ENCODE data around the gene CFAP161. TPM values are rescaled to one million over a fixed set of nuclear protein-coding genes. Genes with fewer than 3 reads are reported as not detected.
A peak's percentile ranks its signal among the peaks of the same experiment; 100 is the strongest.
"Not testable (repeated sequence)": the region's sequence is repeated elsewhere in the genome, so short reads cannot be mapped to it uniquely, and the experiment has no call there.

CFAP161 gene
- total and polyA plus RNA-seq, 2 donors from 2014 or later: 0.50 TPM; not detected in 1

GRCh38 chr15:81118361-81118760 lies 15.7 kb upstream of the CFAP161 start:
- peak in 1 of 5 donors; percentile 7 for DNase-seq
- no peak for TF ChIP-seq CTCF (IDR thresholded peaks at IDR 0.05; ENCODE audit: borderline replicate concordance, extremely low read depth, insufficient read depth)
- Histone ChIP-seq H3K9ac (ENCODE audit: low read length in 3 of 3) (no peak overlapping the region), H3K36me3 (ENCODE audit: control insufficient read depth in 2 of 3, insufficient read depth in 3 of 3, low read length in 3 of 3) (no peaks in the 10 kb centered on the region), H3K4me1 (ENCODE audit: control insufficient read depth in 2 of 3, insufficient read depth in 2 of 3, low read depth in 1 of 3, low read length in 3 of 3) (no peaks in the 10 kb centered on the region), H3K4me3 (ENCODE audit: low read length in 3 of 3) (no peak overlapping the region), H3K27me3 (ENCODE audit: control insufficient read depth, insufficient read depth, low read length) (peaks cover 7% of the 10 kb centered on the region), H3K27ac (ENCODE audit: low read depth in 2 of 2, low read length in 2 of 2) (no peak overlapping the region), H3K9me3 (ENCODE audit: control insufficient read depth in 2 of 3, insufficient read depth in 1 of 3, low read length in 3 of 3) (no peaks in the 10 kb centered on the region)
- no peak for FAIRE-seq
- intact Hi-C loops (cut with DNase I): no loop called here

GRCh38 chr15:81120069-81120468 lies 14.0 kb upstream of the CFAP161 start:
- no peaks in the 10 kb centered on the region for H3K9me3 ChIP-seq (ENCODE audit: control insufficient read depth in 2 of 3, insufficient read depth in 1 of 3, low read length in 3 of 3)
- H3K9ac ChIP-seq (ENCODE audit: low read length in 3 of 3): no peak overlapping the region
- no peak for TF ChIP-seq CTCF (IDR thresholded peaks at IDR 0.05; ENCODE audit: borderline replicate concordance, extremely low read depth, insufficient read depth)
- no peak overlapping the region for H3K4me3 ChIP-seq (ENCODE audit: low read length in 3 of 3)
- H3K27ac ChIP-seq (ENCODE audit: low read depth in 2 of 2, low read length in 2 of 2): no peak overlapping the region
- H3K27me3 ChIP-seq (ENCODE audit: control insufficient read depth, insufficient read depth, low read length): peaks cover 7% of the 10 kb centered on the region
- DNase-seq (no peak), FAIRE-seq (no peak)
- intact Hi-C loops (cut with DNase I): no loop called here
- no peaks in the 10 kb centered on the region for H3K36me3 ChIP-seq (ENCODE audit: control insufficient read depth in 2 of 3, insufficient read depth in 3 of 3, low read length in 3 of 3)
- H3K4me1 ChIP-seq (ENCODE audit: control insufficient read depth in 2 of 3, insufficient read depth in 2 of 3, low read depth in 1 of 3, low read length in 3 of 3): no peaks in the 10 kb centered on the region

GRCh38 chr15:81126892-81127291 lies 7.2 kb upstream of the CFAP161 start:
- Histone ChIP-seq H3K36me3 (ENCODE audit: control insufficient read depth in 2 of 3, insufficient read depth in 3 of 3, low read length in 3 of 3) (no peaks in the 10 kb centered on the region), H3K4me3 (ENCODE audit: low read length in 3 of 3) (no peak overlapping the region), H3K9ac (ENCODE audit: low read length in 3 of 3) (no peak overlapping the region), H3K27me3 (ENCODE audit: control insufficient read depth, insufficient read depth, low read length) (no peaks in the 10 kb centered on the region), H3K27ac (ENCODE audit: low read depth in 2 of 2, low read length in 2 of 2) (no peak overlapping the region), H3K9me3 (ENCODE audit: control insufficient read depth in 2 of 3, insufficient read depth in 1 of 3, low read length in 3 of 3) (no peaks in the 10 kb centered on the region), H3K4me1 (ENCODE audit: control insufficient read depth in 2 of 3, insufficient read depth in 2 of 3, low read depth in 1 of 3, low read length in 3 of 3) (no peaks in the 10 kb centered on the region)
- no peak for DNase-seq
- intact Hi-C loops (cut with DNase I): no loop called here
- FAIRE-seq: no peak
- no peak for TF ChIP-seq CTCF (IDR thresholded peaks at IDR 0.05; ENCODE audit: borderline replicate concordance, extremely low read depth, insufficient read depth)

GRCh38 chr15:81141478-81141877 lies 7.4 kb downstream of the CFAP161 start:
- H3K27me3 ChIP-seq (ENCODE audit: control insufficient read depth, insufficient read depth, low read length); FAIRE-seq; H3K27ac ChIP-seq (ENCODE audit: low read depth in 2 of 2, low read length in 2 of 2); H3K9ac ChIP-seq (ENCODE audit: low read length in 3 of 3); DNase-seq; H3K4me1 ChIP-seq (ENCODE audit: control insufficient read depth in 2 of 3, insufficient read depth in 2 of 3, low read depth in 1 of 3, low read length in 3 of 3); intact Hi-C loops (cut with DNase I); H3K36me3 ChIP-seq (ENCODE audit: control insufficient read depth in 2 of 3, insufficient read depth in 3 of 3, low read length in 3 of 3); H3K9me3 ChIP-seq (ENCODE audit: control insufficient read depth in 2 of 3, insufficient read depth in 1 of 3, low read length in 3 of 3); H3K4me3 ChIP-seq (ENCODE audit: low read length in 3 of 3): not testable (repeated sequence)
